ENCODE results near the gene CTXND1.
A peak's percentile ranks its signal among the peaks of the same experiment; 100 is the strongest.
"Not testable (repeated sequence)": the region's sequence is repeated elsewhere in the genome, so short reads cannot be mapped to it uniquely, and the experiment has no call there.

The CTXND1 gene

GRCh38 chr15:80159811-80160569, 92.0 kb downstream of the CTXND1 start:
- no peaks in the 10 kb centered on the region for H3K27me3 ChIP-seq (ENCODE audit: control insufficient read depth, insufficient read depth, low read length)
- H3K4me1 ChIP-seq (ENCODE audit: control insufficient read depth, insufficient read depth, low read length): peaks cover 12% of the 10 kb centered on the region; the same call in 1 of the 2 replicates
- no peak overlapping the region for H3K27ac ChIP-seq (ENCODE audit: low read depth, low read length)
- no peaks in the 10 kb centered on the region for H3K9me3 ChIP-seq (ENCODE audit: control insufficient read depth, insufficient read depth, low read depth, low read length)
- peaks cover 44% of the 10 kb centered on the region for H3K36me3 ChIP-seq (ENCODE audit: control insufficient read depth, insufficient read depth, low read length)
- no peak overlapping the region for H3K4me3 ChIP-seq (ENCODE audit: low read depth, low read length)
- H3K9ac ChIP-seq (ENCODE audit: low read length): no peak overlapping the region

- H3K27ac ChIP-seq (ENCODE audit: low read depth, low read length): no peak overlapping the region
- peaks cover 19% of the 10 kb centered on the region; the same call in 1 of the 2 replicates for H3K4me1 ChIP-seq (ENCODE audit: control insufficient read depth, insufficient read depth, low read length)
Measured at GRCh38 chr15:80159301-80159700, 92.7 kb downstream of the CTXND1 start.

GRCh38 chr15:80157215-80157614, 94.8 kb downstream of the CTXND1 start:
- peaks cover 29% of the 10 kb centered on the region; the same call in 1 of the 2 replicates for H3K4me1 ChIP-seq (ENCODE audit: control insufficient read depth, insufficient read depth, low read length)
- peaks cover 27% of the 10 kb centered on the region for H3K36me3 ChIP-seq (ENCODE audit: control insufficient read depth, insufficient read depth, low read length)
- no peak overlapping the region for H3K9ac ChIP-seq (ENCODE audit: low read length)
- H3K9me3 ChIP-seq (ENCODE audit: control insufficient read depth, insufficient read depth, low read depth, low read length): no peaks in the 10 kb centered on the region
- H3K4me3 ChIP-seq (ENCODE audit: low read depth, low read length): no peak overlapping the region
- H3K27me3 ChIP-seq (ENCODE audit: control insufficient read depth, insufficient read depth, low read length): no peaks in the 10 kb centered on the region
- H3K27ac ChIP-seq (ENCODE audit: low read depth, low read length): no peak overlapping the region

More at GRCh38 chr15:80159301-80159700, 92.7 kb downstream of the CTXND1 start:
- H3K9ac ChIP-seq (ENCODE audit: low read length): no peak overlapping the region
- no peak overlapping the region for H3K4me3 ChIP-seq (ENCODE audit: low read depth, low read length)
- no peaks in the 10 kb centered on the region for H3K9me3 ChIP-seq (ENCODE audit: control insufficient read depth, insufficient read depth, low read depth, low read length)
- H3K27me3 ChIP-seq (ENCODE audit: control insufficient read depth, insufficient read depth, low read length): no peaks in the 10 kb centered on the region
- H3K36me3 ChIP-seq (ENCODE audit: control insufficient read depth, insufficient read depth, low read length): peaks cover 39% of the 10 kb centered on the region

DNA sequence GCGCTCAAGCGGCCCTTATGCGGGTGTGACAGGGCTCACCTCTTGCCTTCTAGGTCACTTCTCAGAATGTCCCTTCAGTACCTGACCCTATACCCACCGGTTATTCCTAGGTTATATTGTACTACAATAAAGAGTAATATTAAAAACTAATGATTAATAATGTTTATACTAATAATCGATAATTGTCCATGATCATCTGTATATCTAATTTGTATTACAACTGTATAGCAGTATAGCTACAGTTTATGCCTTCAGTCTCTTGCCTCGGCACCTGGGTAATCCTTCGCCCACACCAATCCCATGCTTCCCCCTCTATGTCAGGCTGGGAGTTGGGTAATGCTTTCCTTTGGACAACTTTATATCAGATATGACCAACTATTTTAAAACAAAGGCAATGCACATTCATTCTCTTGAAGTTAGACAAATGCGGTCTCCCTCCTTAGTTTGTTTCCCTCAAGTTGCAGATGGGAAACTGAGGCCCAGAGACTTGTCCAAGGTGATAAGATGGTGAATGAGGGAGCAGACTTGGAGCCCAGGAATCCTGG, 95.8 kb downstream of the CTXND1 start:
- Histone ChIP-seq H3K36me3 (ENCODE audit: control insufficient read depth, insufficient read depth, low read length) (peaks cover 17% of the 10 kb centered on the region), H3K27ac (ENCODE audit: low read depth, low read length) (no peak overlapping the region), H3K27me3 (ENCODE audit: control insufficient read depth, insufficient read depth, low read length) (peaks cover 6% of the 10 kb centered on the region)

DNA sequence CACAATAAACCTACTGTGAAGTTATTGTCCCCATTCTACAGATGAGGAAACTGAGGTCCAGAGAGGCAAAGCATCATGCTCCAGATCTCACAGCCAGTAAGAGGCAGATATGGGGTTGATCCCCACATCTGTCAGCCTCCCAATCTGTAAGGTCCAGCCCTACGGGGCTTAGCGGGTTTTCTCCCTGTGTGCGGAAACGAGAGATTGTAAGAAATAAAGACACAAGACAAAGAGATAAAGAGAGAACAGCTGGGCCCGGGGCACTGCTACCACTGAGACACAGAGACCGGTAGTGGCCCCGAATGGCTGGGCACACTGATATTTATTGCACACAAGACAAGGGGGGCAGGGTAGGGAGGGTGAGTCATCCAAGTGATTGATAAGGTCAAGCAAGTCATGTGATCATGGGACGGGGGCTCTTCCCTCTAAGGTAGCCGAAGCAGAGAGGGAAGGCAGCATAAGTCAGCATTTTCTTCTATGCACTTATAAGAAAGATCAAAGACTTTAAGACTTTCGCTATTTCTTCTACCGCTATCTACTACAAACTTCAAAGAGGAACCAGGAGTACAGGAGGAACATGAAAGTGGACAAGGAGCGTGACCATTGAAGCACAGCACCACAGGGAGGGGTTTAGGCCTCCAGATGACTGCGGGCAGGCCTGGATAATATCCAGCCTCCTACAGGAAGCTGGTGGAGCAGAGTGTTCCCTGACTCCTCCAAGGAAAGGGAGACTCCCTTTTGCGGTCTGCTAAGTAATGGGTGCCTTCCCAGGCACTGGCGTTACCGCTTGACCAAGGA, 96.4 kb downstream of the CTXND1 start:
- H3K27ac ChIP-seq (ENCODE audit: low read depth, low read length); H3K9ac ChIP-seq (ENCODE audit: low read length): not testable (repeated sequence)

More for the DNA sequence above, 95.8 kb downstream of the CTXND1 start:
- Histone ChIP-seq H3K4me3 (ENCODE audit: low read depth, low read length) (no peak overlapping the region), H3K9me3 (ENCODE audit: control insufficient read depth, insufficient read depth, low read depth, low read length) (no peaks in the 10 kb centered on the region), H3K4me1 (ENCODE audit: control insufficient read depth, insufficient read depth, low read length) (peaks cover 37% of the 10 kb centered on the region; the same call in 1 of the 2 replicates), H3K9ac (ENCODE audit: low read length) (no peak overlapping the region)

DNA sequence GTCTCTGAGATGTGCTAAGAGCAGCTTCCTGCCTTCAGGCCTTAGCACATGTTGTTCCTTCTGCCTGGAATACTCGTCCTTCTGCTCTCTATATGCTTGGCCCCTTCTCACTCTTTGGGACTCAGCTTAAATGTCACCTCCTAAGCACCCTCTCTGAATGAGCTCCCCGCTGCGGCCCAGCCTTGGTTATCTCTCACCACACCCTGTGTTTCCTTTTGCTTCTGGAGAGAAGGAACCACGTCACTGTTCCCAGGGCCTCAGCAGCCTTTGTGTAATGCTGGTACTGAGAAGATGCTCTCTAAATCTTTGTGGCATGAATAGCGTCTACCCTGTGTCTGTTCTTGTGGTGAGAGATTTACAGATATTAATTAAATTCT, 97.0 kb downstream of the CTXND1 start:
- no peak overlapping the region for H3K9ac ChIP-seq (ENCODE audit: low read length)
- H3K4me3 ChIP-seq (ENCODE audit: low read depth, low read length): no peak overlapping the region
- peaks cover 8% of the 10 kb centered on the region for H3K36me3 ChIP-seq (ENCODE audit: control insufficient read depth, insufficient read depth, low read length)
- no peaks in the 10 kb centered on the region for H3K9me3 ChIP-seq (ENCODE audit: control insufficient read depth, insufficient read depth, low read depth, low read length)
- H3K4me1 ChIP-seq (ENCODE audit: control insufficient read depth, insufficient read depth, low read length): peaks cover 30% of the 10 kb centered on the region; the same call in 1 of the 2 replicates
- H3K27ac ChIP-seq (ENCODE audit: low read depth, low read length): no peak overlapping the region
- peaks cover 10% of the 10 kb centered on the region for H3K27me3 ChIP-seq (ENCODE audit: control insufficient read depth, insufficient read depth, low read length)

More for the DNA sequence above, 96.4 kb downstream of the CTXND1 start:
- not testable (repeated sequence) for H3K4me3 ChIP-seq (ENCODE audit: low read depth, low read length); H3K9me3 ChIP-seq (ENCODE audit: control insufficient read depth, insufficient read depth, low read depth, low read length); H3K27me3 ChIP-seq (ENCODE audit: control insufficient read depth, insufficient read depth, low read length)
- Histone ChIP-seq H3K4me1 (ENCODE audit: control insufficient read depth, insufficient read depth, low read length) (peaks cover 34% of the 10 kb centered on the region; the same call in 1 of the 2 replicates), H3K36me3 (ENCODE audit: control insufficient read depth, insufficient read depth, low read length) (peaks cover 12% of the 10 kb centered on the region)

DNA sequence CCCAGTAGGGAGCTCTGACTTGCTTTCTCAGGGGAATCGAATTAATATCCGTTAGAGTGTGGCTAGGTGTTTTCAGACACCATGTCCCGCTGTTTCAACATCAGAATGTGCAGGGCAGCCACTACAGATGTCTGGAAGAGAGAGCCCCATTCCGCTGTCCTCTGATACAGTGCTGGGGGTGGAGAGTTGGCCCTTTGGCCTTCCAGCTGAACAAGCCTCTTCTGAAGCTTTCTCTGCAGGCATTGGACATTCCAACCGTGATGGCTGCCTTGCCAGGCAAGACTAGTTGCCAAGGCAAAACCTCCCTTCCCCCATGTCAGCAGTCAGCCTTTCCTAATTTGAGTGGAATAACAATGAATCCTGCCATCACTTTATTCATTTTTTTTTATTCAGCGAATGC, 97.7 kb downstream of the CTXND1 start:
- peaks cover 3% of the 10 kb centered on the region; the same call in 1 of the 2 replicates for H3K36me3 ChIP-seq (ENCODE audit: control insufficient read depth, insufficient read depth, low read length)
- peaks cover 10% of the 10 kb centered on the region for H3K27me3 ChIP-seq (ENCODE audit: control insufficient read depth, insufficient read depth, low read length)
- no peak overlapping the region for H3K9ac ChIP-seq (ENCODE audit: low read length)
- H3K9me3 ChIP-seq (ENCODE audit: control insufficient read depth, insufficient read depth, low read depth, low read length): no peaks in the 10 kb centered on the region
- H3K4me3 ChIP-seq (ENCODE audit: low read depth, low read length): no peak overlapping the region
- peaks cover 30% of the 10 kb centered on the region; the same call in 1 of the 2 replicates for H3K4me1 ChIP-seq (ENCODE audit: control insufficient read depth, insufficient read depth, low read length)
- H3K27ac ChIP-seq (ENCODE audit: low read depth, low read length): no peak overlapping the region

DNA sequence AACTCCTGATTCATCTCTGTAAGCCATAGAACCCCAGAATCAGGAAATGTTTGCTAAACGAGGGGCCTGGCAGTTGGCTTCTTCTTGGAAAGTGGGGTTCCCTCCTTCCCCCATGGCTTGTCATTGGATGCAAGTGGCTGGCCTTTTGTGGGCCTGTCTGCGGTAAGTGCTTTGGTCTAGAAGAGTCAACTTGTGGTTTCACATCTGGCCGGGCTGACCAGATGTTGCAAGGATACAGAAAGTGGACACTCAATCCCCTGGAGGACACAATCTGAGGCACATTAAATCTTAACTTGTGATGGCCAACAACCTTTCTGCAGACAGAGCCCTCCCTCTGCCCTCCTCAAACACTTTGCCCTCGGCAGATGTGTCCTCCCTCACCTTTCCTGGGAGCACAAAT, 98.1 kb downstream of the CTXND1 start:
- peak overlapping the region; percentile 85; the same call in 1 of the 2 replicates for H3K4me3 ChIP-seq (ENCODE audit: low read depth, low read length)
- no peak overlapping the region for H3K27ac ChIP-seq (ENCODE audit: low read depth, low read length)
- H3K9ac ChIP-seq (ENCODE audit: low read length): no peak overlapping the region
- peaks cover 3% of the 10 kb centered on the region; the same call in 1 of the 2 replicates for H3K36me3 ChIP-seq (ENCODE audit: control insufficient read depth, insufficient read depth, low read length)
- no peaks in the 10 kb centered on the region for H3K9me3 ChIP-seq (ENCODE audit: control insufficient read depth, insufficient read depth, low read depth, low read length)
- H3K27me3 ChIP-seq (ENCODE audit: control insufficient read depth, insufficient read depth, low read length): peaks cover 10% of the 10 kb centered on the region
- H3K4me1 ChIP-seq (ENCODE audit: control insufficient read depth, insufficient read depth, low read length): peaks cover 30% of the 10 kb centered on the region; the same call in 1 of the 2 replicates

- Histone ChIP-seq H3K4me1 (ENCODE audit: control insufficient read depth, insufficient read depth, low read length) (peaks cover 30% of the 10 kb centered on the region; the same call in 1 of the 2 replicates), H3K4me3 (ENCODE audit: low read depth, low read length) (peak within 1 kb of the TSS; percentile 85), H3K9me3 (ENCODE audit: control insufficient read depth, insufficient read depth, low read depth, low read length) (no peaks in the 10 kb centered on the region), H3K27me3 (ENCODE audit: control insufficient read depth, insufficient read depth, low read length) (peaks cover 10% of the 10 kb centered on the region), H3K27ac (ENCODE audit: low read depth, low read length) (no peak within 1 kb of the TSS), H3K9ac (ENCODE audit: low read length) (peak within 1 kb of the TSS; percentile 78), H3K36me3 (ENCODE audit: control insufficient read depth, insufficient read depth, low read length) (peaks cover 3% of the 10 kb centered on the region; the same call in 1 of the 2 replicates)
Measured at GRCh38 chr15:80152896-80153876, 98.8 kb downstream of the CTXND1 start, which contains the start of gene FAH. TSS of gene FAH (plus strand) at chr15:80152999. CDS start at chr15:80153055, 56 bp downstream.
